Chondrocyte (in vitro differentiated cells): ENCODE measurements around the gene SLC49A3. TPM values are rescaled to one million over a fixed set of nuclear protein-coding genes. Genes with fewer than 3 reads are reported as not detected.
A peak's percentile ranks its signal among the peaks of the same experiment; 100 is the strongest.

Source experiments
- DNase-seq: peaks from one replicate; pipeline ENCODE4 v3.0.0; 2021; ENCODE audit warnings: mixed read lengths, low spot score
- H3K27ac Mint-ChIP-seq: one replicate; pipeline ENCODE4 v1.8.0; 2021; ENCODE audit warnings: mild to moderate bottlenecking, moderate library complexity, mixed read lengths; ENCODE audit not compliant: unreplicated experiment
- H3K27me3 Mint-ChIP-seq: 2 replicates; pipeline ENCODE4 v1.8.0; 2021; ENCODE audit warnings: low read depth, mixed read lengths
- H3K36me3 Mint-ChIP-seq: 2 replicates; pipeline ENCODE4 v1.8.0; 2021; ENCODE audit warnings: low read depth, mixed read lengths
- H3K4me1 Mint-ChIP-seq: 2 replicates; pipeline ENCODE4 v1.8.0; 2021; ENCODE audit warnings: low read depth, mild to moderate bottlenecking, mixed read lengths
- H3K4me3 Mint-ChIP-seq: one replicate; pipeline ENCODE4 v1.8.0; 2021; ENCODE audit warnings: mild to moderate bottlenecking, moderate library complexity, mixed read lengths; ENCODE audit not compliant: unreplicated experiment
- H3K9me3 Mint-ChIP-seq: 2 replicates; pipeline ENCODE4 v1.8.0; 2021; ENCODE audit warnings: low read depth, mixed read lengths
- total RNA-seq: library from RNA; stranded (reverse); gene quantifications from 3 replicates; pipeline ENCODE4 v1.2.1, GENCODE V29; 2021
- TF ChIP-seq, protein P1 (sequence below): fragments of 200-600 bp; sonication (generic); IDR thresholded peaks from 2 replicates; pipeline ENCODE4 v1.5.0; 2021; ENCODE audit warnings: antibody characterized with exemption, mild to moderate bottlenecking, moderate library complexity

The SLC49A3 gene
- total RNA-seq, 1 donor from 2014 or later = 1.3 TPM

DNA sequence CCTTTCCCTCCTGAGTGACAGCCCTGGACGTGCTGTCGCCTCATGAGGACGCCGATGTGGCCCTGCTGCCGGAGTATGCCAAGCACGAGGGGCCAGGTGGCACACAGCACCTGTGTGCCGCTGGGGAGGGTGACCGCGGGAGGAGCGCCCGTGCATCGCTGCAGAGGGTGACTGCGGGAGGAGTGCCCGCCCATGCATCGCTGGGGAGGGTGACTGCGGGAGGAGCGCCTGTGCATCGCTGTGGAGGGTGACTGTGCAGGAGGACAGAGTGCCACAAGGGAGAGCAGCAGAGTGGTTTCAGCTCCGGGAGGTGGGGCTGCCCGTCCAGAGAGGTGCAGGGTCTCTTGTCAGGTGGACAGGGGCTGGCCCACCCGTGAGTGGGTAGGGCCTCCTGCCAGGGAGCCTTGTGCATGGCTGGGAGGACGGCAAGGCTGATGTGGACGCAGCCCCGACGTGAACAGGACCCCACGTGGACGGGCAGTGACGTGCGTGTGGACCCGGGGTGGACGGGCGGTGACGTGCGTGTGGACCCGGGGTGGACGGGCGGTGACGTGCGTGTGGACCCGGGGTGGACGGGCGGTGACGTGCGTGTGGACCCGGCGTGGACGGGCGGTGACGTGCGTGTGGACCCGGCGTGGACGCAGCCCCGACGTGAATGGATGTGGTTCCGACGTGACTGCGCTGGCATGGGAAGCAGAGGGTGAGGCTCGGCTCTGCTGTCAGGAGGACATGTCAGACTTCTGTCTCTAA lies 31.3 kb upstream of the SLC49A3 start:
- H3K4me3 Mint-ChIP-seq = peak overlapping the region; percentile 19

DNA sequence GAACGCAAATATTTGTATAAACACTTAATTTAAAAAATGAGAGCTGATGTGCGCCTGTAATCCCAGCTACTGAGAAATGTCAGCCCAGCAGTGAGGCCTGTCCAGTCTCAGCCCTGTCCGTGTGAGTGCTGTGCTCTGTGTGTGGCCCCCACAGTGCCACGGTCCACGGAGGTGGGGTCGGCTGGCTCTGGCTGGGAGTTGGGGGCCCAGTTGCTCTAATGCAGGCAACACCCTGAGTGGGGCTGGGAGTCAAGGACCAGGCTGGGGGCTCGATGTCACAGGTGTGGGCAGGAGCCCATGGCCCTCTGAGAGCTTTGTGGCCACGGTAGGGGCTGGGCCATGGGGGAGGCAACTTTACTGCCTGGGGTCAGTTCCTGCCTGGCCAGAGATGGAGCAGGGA lies 29.5 kb upstream of the SLC49A3 start:
- Mint-ChIP-seq H3K27ac (no peak overlapping the region), H3K4me3 (no peak overlapping the region), H3K9me3 (no peaks in the 10 kb centered on the region), H3K36me3 (peaks cover 9% of the 10 kb centered on the region), H3K4me1 (peaks cover 41% of the 10 kb centered on the region), H3K27me3 (no peaks in the 10 kb centered on the region)
- no peak for DNase-seq
- TF ChIP-seq, protein P1, sequence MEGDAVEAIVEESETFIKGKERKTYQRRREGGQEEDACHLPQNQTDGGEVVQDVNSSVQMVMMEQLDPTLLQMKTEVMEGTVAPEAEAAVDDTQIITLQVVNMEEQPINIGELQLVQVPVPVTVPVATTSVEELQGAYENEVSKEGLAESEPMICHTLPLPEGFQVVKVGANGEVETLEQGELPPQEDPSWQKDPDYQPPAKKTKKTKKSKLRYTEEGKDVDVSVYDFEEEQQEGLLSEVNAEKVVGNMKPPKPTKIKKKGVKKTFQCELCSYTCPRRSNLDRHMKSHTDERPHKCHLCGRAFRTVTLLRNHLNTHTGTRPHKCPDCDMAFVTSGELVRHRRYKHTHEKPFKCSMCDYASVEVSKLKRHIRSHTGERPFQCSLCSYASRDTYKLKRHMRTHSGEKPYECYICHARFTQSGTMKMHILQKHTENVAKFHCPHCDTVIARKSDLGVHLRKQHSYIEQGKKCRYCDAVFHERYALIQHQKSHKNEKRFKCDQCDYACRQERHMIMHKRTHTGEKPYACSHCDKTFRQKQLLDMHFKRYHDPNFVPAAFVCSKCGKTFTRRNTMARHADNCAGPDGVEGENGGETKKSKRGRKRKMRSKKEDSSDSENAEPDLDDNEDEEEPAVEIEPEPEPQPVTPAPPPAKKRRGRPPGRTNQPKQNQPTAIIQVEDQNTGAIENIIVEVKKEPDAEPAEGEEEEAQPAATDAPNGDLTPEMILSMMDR = no peak

More for the DNA sequence above, 31.3 kb upstream of the SLC49A3 start:
- H3K36me3 Mint-ChIP-seq = peaks cover 7% of the 10 kb centered on the region
- no peak for DNase-seq
- TF ChIP-seq, protein P1 = no peak
- peaks cover 41% of the 10 kb centered on the region for H3K4me1 Mint-ChIP-seq
- no peaks in the 10 kb centered on the region for H3K27me3 Mint-ChIP-seq
- peak overlapping the region; percentile 91 for H3K27ac Mint-ChIP-seq
- H3K9me3 Mint-ChIP-seq = no peaks in the 10 kb centered on the region

DNA sequence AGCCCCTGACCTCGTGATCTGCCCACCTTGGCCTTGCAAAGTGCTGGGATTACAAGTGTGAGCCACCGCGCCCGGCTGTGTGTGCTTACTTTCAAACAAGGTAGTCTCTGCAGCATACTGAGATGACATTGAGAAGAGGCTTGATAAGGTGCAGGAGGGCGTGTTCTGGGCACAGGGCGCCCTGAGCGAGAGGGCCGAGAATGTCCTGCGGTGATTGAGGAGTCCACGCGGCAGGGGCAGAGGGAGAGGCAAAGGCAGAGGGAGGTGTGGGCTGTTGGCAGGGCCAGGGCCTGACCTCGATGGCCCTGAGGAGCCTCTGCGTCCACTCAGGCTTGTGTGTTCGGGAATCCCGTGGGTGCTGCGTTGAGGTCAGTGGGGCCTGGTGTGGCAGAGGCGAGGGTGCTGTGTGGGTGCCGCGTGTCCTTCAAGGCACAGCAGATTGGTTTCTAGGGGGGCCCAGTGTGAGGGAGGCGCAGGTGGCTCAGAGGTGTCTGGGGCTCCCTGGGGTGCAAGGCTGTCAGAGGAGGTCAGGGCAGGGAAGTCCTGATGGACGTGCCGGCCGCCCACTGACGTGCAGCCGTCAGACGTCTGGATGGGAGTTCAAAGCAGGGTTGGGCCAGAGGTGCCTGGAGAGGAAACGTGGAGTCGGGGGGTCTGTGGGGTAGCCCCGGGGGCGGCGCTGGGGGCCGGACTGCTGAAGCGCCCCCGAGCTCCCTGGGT lies 28.8 kb upstream of the SLC49A3 start:
- no peaks in the 10 kb centered on the region for H3K27me3 Mint-ChIP-seq
- TF ChIP-seq, protein P1 = no peak
- peaks cover 41% of the 10 kb centered on the region for H3K4me1 Mint-ChIP-seq
- no peak overlapping the region for H3K4me3 Mint-ChIP-seq
- H3K9me3 Mint-ChIP-seq = no peaks in the 10 kb centered on the region
- peaks cover 7% of the 10 kb centered on the region for H3K36me3 Mint-ChIP-seq
- peak overlapping the region; percentile 65 for H3K27ac Mint-ChIP-seq
- no peak for DNase-seq

DNA sequence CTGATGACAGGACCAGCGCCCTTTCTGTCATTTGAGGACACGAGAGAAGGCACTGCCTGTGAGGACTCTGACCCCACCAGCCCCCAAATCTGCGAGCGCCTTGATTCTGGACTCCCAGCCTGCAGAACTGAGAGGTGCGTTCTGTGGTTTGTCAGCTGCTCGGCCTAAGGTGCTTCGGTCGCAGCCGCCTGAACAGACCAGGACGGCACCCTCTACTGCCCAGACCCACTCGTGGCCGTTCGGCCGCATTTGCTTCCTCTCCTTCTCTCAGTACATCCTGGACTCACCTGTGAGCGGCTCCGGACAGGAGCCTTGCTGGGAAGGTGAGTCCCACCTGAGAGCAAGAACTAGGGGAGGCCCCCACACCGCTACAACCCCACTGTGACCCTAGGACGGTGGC lies 25.1 kb upstream of the SLC49A3 start:
- H3K9me3 Mint-ChIP-seq = no peaks in the 10 kb centered on the region
- TF ChIP-seq, protein P1 = no peak
- peaks cover 3% of the 10 kb centered on the region for H3K36me3 Mint-ChIP-seq
- H3K4me3 Mint-ChIP-seq = no peak overlapping the region
- H3K27ac Mint-ChIP-seq = no peak overlapping the region
- H3K27me3 Mint-ChIP-seq = no peaks in the 10 kb centered on the region
- H3K4me1 Mint-ChIP-seq = peaks cover 29% of the 10 kb centered on the region
- no peak for DNase-seq

DNA sequence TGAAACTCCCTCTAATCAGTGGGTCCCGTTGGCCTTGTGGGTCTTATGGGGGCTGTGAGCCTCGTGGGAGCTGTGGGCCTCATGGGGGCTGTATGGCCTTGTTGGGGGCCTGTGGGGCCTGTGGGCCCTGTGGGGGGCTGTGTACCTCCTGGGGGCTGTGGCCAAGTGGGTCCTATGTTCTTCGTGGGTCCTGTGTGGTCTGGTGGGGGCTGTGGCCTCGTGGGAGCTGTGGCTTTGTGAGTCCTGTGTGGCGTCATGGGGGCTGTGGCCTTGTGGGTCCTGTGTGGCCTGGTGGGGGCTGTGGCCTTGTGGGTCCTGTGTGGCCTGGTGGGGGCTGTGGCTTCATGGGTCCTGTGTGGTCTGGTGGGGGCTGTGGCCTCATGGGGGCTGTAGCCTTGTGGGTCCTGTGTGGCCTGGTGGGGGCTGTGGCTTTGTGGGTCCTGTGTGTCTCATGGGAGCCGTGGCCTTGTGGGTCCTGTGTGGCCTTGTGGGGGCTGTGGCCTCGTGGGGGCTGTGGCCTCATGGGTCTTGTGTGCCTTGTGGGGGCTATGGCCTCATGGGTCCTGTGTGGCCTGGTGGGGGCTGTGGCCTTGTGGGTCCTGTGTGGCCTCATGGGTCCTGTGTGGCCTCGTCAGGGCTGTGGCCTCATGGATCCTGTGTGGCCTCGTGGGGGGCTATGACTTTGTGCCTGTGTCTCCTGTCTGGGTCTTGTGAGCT lies 24.1 kb upstream of the SLC49A3 start:
- Mint-ChIP-seq H3K9me3 (no peaks in the 10 kb centered on the region), H3K36me3 (peaks cover 3% of the 10 kb centered on the region), H3K4me3 (no peak overlapping the region), H3K4me1 (peaks cover 33% of the 10 kb centered on the region), H3K27me3 (no peaks in the 10 kb centered on the region), H3K27ac (peak overlapping the region; percentile 71)
- DNase-seq = no peak
- TF ChIP-seq, protein P1 = no peak
